GM20000 (cell line): ENCODE results near the gene ABTB1.

ENCODE experiments used
- DNase-seq: peaks from one replicate; pipeline ENCODE4 v3.0.0; 2012; ENCODE audit warnings: low spot score
- CTCF ChIP-seq: IDR thresholded peaks from 2 replicates; pipeline ENCODE4 v1.5.1; 2012; ENCODE audit warnings: mild to moderate bottlenecking, control low read depth; ENCODE audit errors: extremely low read depth, missing control alignments

The ABTB1 gene

GRCh38 chr3:127707851-127708411 is 35.2 kb downstream of the ABTB1 start:
- TF ChIP-seq CTCF, result no peak

GRCh38 chr3:127708837-127709236 is 36.1 kb downstream of the ABTB1 start:
- TF ChIP-seq CTCF, result no peak
- DNase-seq, result no peak

More at GRCh38 chr3:127707851-127708411, 35.2 kb downstream of the ABTB1 start:
- no peak for DNase-seq

GRCh38 chr3:127709320-127710060 is 36.7 kb downstream of the ABTB1 start:
- no peak for DNase-seq
- TF ChIP-seq CTCF, result no peak

GRCh38 chr3:127710155-127710941 is 37.6 kb downstream of the ABTB1 start:
- TF ChIP-seq CTCF, result no peak
- DNase-seq, result no peak

GRCh38 chr3:127711021-127711695 is 38.4 kb downstream of the ABTB1 start:
- DNase-seq, result no peak
- no peak for TF ChIP-seq CTCF

- no peak for TF ChIP-seq CTCF
Measured at GRCh38 chr3:127711896-127712295, 39.1 kb downstream of the ABTB1 start.

GRCh38 chr3:127712461-127712860 is 39.7 kb downstream of the ABTB1 start:
- no peak for TF ChIP-seq CTCF
- no peak for DNase-seq

More at GRCh38 chr3:127711896-127712295, 39.1 kb downstream of the ABTB1 start:
- no peak for DNase-seq
